COR-L47 (cell line): ENCODE measurements around the gene PDE2A.

Experiments
- DNase-seq: peaks from one replicate; lab custom pipeline; 2025; lab: John Stamatoyannopoulos, UW

Gene PDE2A

GRCh38 chr11:72655896-72656464, 18.2 kb downstream of the PDE2A start:
- no peak for DNase-seq

- DNase-seq, result no peak
Observed at GRCh38 chr11:72655014-72655413, 19.2 kb downstream of the PDE2A start.

- no peak for DNase-seq
Observed at GRCh38 chr11:72653649-72654048, 20.6 kb downstream of the PDE2A start.

- DNase-seq, result peak; percentile 83
Observed at GRCh38 chr11:72652873-72653630, 21.2 kb downstream of the PDE2A start.

GRCh38 chr11:72652133-72652532, 22.1 kb downstream of the PDE2A start:
- no peak for DNase-seq

GRCh38 chr11:72649215-72649976, 24.8 kb downstream of the PDE2A start:
- DNase-seq, result no peak

GRCh38 chr11:72648384-72649136, 25.7 kb downstream of the PDE2A start:
- DNase-seq, result no peak

GRCh38 chr11:72647882-72648281, 26.3 kb downstream of the PDE2A start:
- no peak for DNase-seq

- DNase-seq, result no peak
Observed at GRCh38 chr11:72646472-72646871, 27.8 kb downstream of the PDE2A start.

GRCh38 chr11:72646024-72646423, 28.2 kb downstream of the PDE2A start:
- no peak for DNase-seq

GRCh38 chr11:72643547-72643946, 30.7 kb downstream of the PDE2A start:
- DNase-seq, result no peak

- no peak for DNase-seq
Observed at GRCh38 chr11:72642884-72643522, 31.2 kb downstream of the PDE2A start.

- DNase-seq, result no peak
Observed at GRCh38 chr11:72642043-72642883, 32.0 kb downstream of the PDE2A start.

- no peak for DNase-seq
Observed at GRCh38 chr11:72641522-72642042, 32.6 kb downstream of the PDE2A start.

GRCh38 chr11:72639502-72640375, 34.5 kb downstream of the PDE2A start:
- no peak for DNase-seq

GRCh38 chr11:72637926-72638325, 36.3 kb downstream of the PDE2A start:
- peak; percentile 36 for DNase-seq

- DNase-seq, result no peak
Observed at GRCh38 chr11:72637198-72637597, 37.0 kb downstream of the PDE2A start.

GRCh38 chr11:72636376-72636775, 37.8 kb downstream of the PDE2A start:
- DNase-seq, result no peak

- DNase-seq, result no peak
Observed at GRCh38 chr11:72635933-72636332, 38.3 kb downstream of the PDE2A start.
